ENCODE measurements around the gene KRTDAP. TPM values are rescaled to one million over a fixed set of nuclear protein-coding genes. Genes with fewer than 3 reads are reported as not detected.

KRTDAP gene
- polyA plus RNA-seq (2013) = 1.4 TPM in 2 replicates

GRCh38 chr19:35490364-35490763, at the start of gene KRTDAP:
Gene KRTDAP (minus strand): TSS chr19:35490464. CDS start chr19:35490442, 22 bp downstream.
- Histone ChIP-seq H4K91ac (ENCODE audit: low read depth, low read length) (no peak within 1 kb of the TSS), H3K18ac (ENCODE audit: low read length) (no peak within 1 kb of the TSS), H3K4me2 (ENCODE audit: low read length) (no peak within 1 kb of the TSS), H3K36me3 (ENCODE audit: control insufficient read depth in 1 of 2, insufficient read depth in 2 of 2, low read length in 2 of 2) (no peaks in the 10 kb centered on the region), H2AFZ (ENCODE audit: insufficient read depth, low read length, poor library complexity) (no peak within 1 kb of the TSS), H2AK5ac (ENCODE audit: low read length) (no peak within 1 kb of the TSS), H3K27me3 (ENCODE audit: insufficient read depth, low read length) (no peaks in the 10 kb centered on the region), H2BK120ac (ENCODE audit: insufficient read depth, low read length, poor library complexity) (no peak within 1 kb of the TSS), H3K14ac (ENCODE audit: low read length) (no peak within 1 kb of the TSS), H4K8ac (ENCODE audit: low read depth, low read length) (no peak within 1 kb of the TSS), H3K27ac (ENCODE audit: low read depth, low read length) (no peak within 1 kb of the TSS), H2BK5ac (ENCODE audit: low read depth, low read length, poor library complexity) (no peak within 1 kb of the TSS), H3K23ac (ENCODE audit: low read length) (no peak within 1 kb of the TSS), H3K4me1 (ENCODE audit: control insufficient read depth in 1 of 2, insufficient read depth in 2 of 2, low read length in 2 of 2) (no peaks in the 10 kb centered on the region), H3K4me3 (ENCODE audit: low read depth, low read length) (no peak within 1 kb of the TSS), H3K9ac (ENCODE audit: low read length) (no peak within 1 kb of the TSS), H3K79me1 (ENCODE audit: low read length) (no peaks in the 10 kb centered on the region), H2BK12ac (ENCODE audit: low read length) (no peak within 1 kb of the TSS), H4K12ac (ENCODE audit: low read depth, low read length) (no peak within 1 kb of the TSS), H3K79me2 (ENCODE audit: control insufficient read depth, insufficient read depth, low read length, poor library complexity) (no peaks in the 10 kb centered on the region), H3K9me3 (ENCODE audit: insufficient read depth, low read depth, low read length) (no peaks in the 10 kb centered on the region), H3K4ac (ENCODE audit: low read depth, low read length) (no peak within 1 kb of the TSS)
- no peak for DNase-seq
- no CpG with 5 or more reads among the region's 9 CpGs for WGBS (ENCODE audit: extremely low coverage, insufficient coverage, insufficient read length)

- H4K91ac ChIP-seq (ENCODE audit: low read depth, low read length) = no peak overlapping the region
- no peaks in the 10 kb centered on the region for H3K27me3 ChIP-seq (ENCODE audit: insufficient read depth, low read length)
- no peak overlapping the region for H3K27ac ChIP-seq (ENCODE audit: low read depth, low read length)
- H2BK12ac ChIP-seq (ENCODE audit: low read length) = no peak overlapping the region
- no peak for DNase-seq
- H3K18ac ChIP-seq (ENCODE audit: low read length) = no peak overlapping the region
- H3K4me2 ChIP-seq (ENCODE audit: low read length) = no peak overlapping the region
- peaks cover 7 to 12% of the 10 kb centered on the region in 2 experiments for H3K36me3 ChIP-seq (ENCODE audit: control insufficient read depth in 1 of 2, insufficient read depth in 2 of 2, low read length in 2 of 2)
- no peak overlapping the region for H2AK5ac ChIP-seq (ENCODE audit: low read length)
- no peak overlapping the region for H2BK120ac ChIP-seq (ENCODE audit: insufficient read depth, low read length, poor library complexity)
- no peak overlapping the region for H3K23ac ChIP-seq (ENCODE audit: low read length)
- no peak overlapping the region for H3K4ac ChIP-seq (ENCODE audit: low read depth, low read length)
- H4K12ac ChIP-seq (ENCODE audit: low read depth, low read length) = no peak overlapping the region
- WGBS (ENCODE audit: extremely low coverage, insufficient coverage, insufficient read length) = no CpG with 5 or more reads among the region's 12 CpGs
- H3K9me3 ChIP-seq (ENCODE audit: insufficient read depth, low read depth, low read length) = no peaks in the 10 kb centered on the region
- H2BK5ac ChIP-seq (ENCODE audit: low read depth, low read length, poor library complexity) = no peak overlapping the region
- no peak overlapping the region for H3K4me3 ChIP-seq (ENCODE audit: low read depth, low read length)
- no peak overlapping the region for H3K14ac ChIP-seq (ENCODE audit: low read length)
- no peak overlapping the region for H2AFZ ChIP-seq (ENCODE audit: insufficient read depth, low read length, poor library complexity)
- no peak overlapping the region for H4K8ac ChIP-seq (ENCODE audit: low read depth, low read length)
- peaks cover under 1% of the 10 kb centered on the region for H3K79me2 ChIP-seq (ENCODE audit: control insufficient read depth, insufficient read depth, low read length, poor library complexity)
- no peaks in the 10 kb centered on the region for H3K79me1 ChIP-seq (ENCODE audit: low read length)
- H3K4me1 ChIP-seq (ENCODE audit: control insufficient read depth in 1 of 2, insufficient read depth in 2 of 2, low read length in 2 of 2) = peaks cover 5 to 6% of the 10 kb centered on the region in 2 experiments
- no peak overlapping the region for H3K9ac ChIP-seq (ENCODE audit: low read length)
Measured at GRCh38 chr19:35539850-35540249, 49.6 kb upstream of the KRTDAP start.

- H3K9ac ChIP-seq (ENCODE audit: low read length) = no peak overlapping the region
- peaks cover under 1 to 1% of the 10 kb centered on the region in 2 experiments for H3K4me1 ChIP-seq (ENCODE audit: control insufficient read depth in 1 of 2, insufficient read depth in 2 of 2, low read length in 2 of 2)
- H3K27ac ChIP-seq (ENCODE audit: low read depth, low read length) = no peak overlapping the region
- H2AFZ ChIP-seq (ENCODE audit: insufficient read depth, low read length, poor library complexity) = no peak overlapping the region
- H2BK120ac ChIP-seq (ENCODE audit: insufficient read depth, low read length, poor library complexity) = no peak overlapping the region
- no peaks in the 10 kb centered on the region for H3K9me3 ChIP-seq (ENCODE audit: insufficient read depth, low read depth, low read length)
- H3K79me2 ChIP-seq (ENCODE audit: control insufficient read depth, insufficient read depth, low read length, poor library complexity) = no peaks in the 10 kb centered on the region
- no peak overlapping the region for H2AK5ac ChIP-seq (ENCODE audit: low read length)
- H2BK12ac ChIP-seq (ENCODE audit: low read length) = no peak overlapping the region
- H3K36me3 ChIP-seq (ENCODE audit: control insufficient read depth in 1 of 2, insufficient read depth in 2 of 2, low read length in 2 of 2) = peaks cover 7 to 12% of the 10 kb centered on the region in 2 experiments
- no peak overlapping the region for H3K4ac ChIP-seq (ENCODE audit: low read depth, low read length)
- H4K12ac ChIP-seq (ENCODE audit: low read depth, low read length) = no peak overlapping the region
- no peak overlapping the region for H4K8ac ChIP-seq (ENCODE audit: low read depth, low read length)
- no peak overlapping the region for H2BK5ac ChIP-seq (ENCODE audit: low read depth, low read length, poor library complexity)
- H4K91ac ChIP-seq (ENCODE audit: low read depth, low read length) = no peak overlapping the region
- DNase-seq = no peak
- no peak overlapping the region for H3K4me2 ChIP-seq (ENCODE audit: low read length)
- H3K14ac ChIP-seq (ENCODE audit: low read length) = no peak overlapping the region
- no peaks in the 10 kb centered on the region for H3K79me1 ChIP-seq (ENCODE audit: low read length)
- H3K18ac ChIP-seq (ENCODE audit: low read length) = no peak overlapping the region
- no CpG with 5 or more reads among the region's 6 CpGs for WGBS (ENCODE audit: extremely low coverage, insufficient coverage, insufficient read length)
- H3K4me3 ChIP-seq (ENCODE audit: low read depth, low read length) = no peak overlapping the region
- no peak overlapping the region for H3K23ac ChIP-seq (ENCODE audit: low read length)
- H3K27me3 ChIP-seq (ENCODE audit: insufficient read depth, low read length) = no peaks in the 10 kb centered on the region
Measured at GRCh38 chr19:35539314-35539713, 49.0 kb upstream of the KRTDAP start.

- DNase-seq = no peak
- no peak overlapping the region for H2BK12ac ChIP-seq (ENCODE audit: low read length)
- H4K8ac ChIP-seq (ENCODE audit: low read depth, low read length) = no peak overlapping the region
- no peak overlapping the region for H3K14ac ChIP-seq (ENCODE audit: low read length)
- H3K4me2 ChIP-seq (ENCODE audit: low read length) = no peak overlapping the region
- H3K36me3 ChIP-seq (ENCODE audit: control insufficient read depth in 1 of 2, insufficient read depth in 2 of 2, low read length in 2 of 2) = peaks cover under 1 to 3% of the 10 kb centered on the region in 2 experiments
- H2AFZ ChIP-seq (ENCODE audit: insufficient read depth, low read length, poor library complexity) = no peak overlapping the region
- H2AK5ac ChIP-seq (ENCODE audit: low read length) = no peak overlapping the region
- no peaks in the 10 kb centered on the region for H3K79me1 ChIP-seq (ENCODE audit: low read length)
- H3K23ac ChIP-seq (ENCODE audit: low read length) = no peak overlapping the region
- peaks cover 0 to 3% of the 10 kb centered on the region in 2 experiments for H3K4me1 ChIP-seq (ENCODE audit: control insufficient read depth in 1 of 2, insufficient read depth in 2 of 2, low read length in 2 of 2)
- no peak overlapping the region for H4K12ac ChIP-seq (ENCODE audit: low read depth, low read length)
- H3K9ac ChIP-seq (ENCODE audit: low read length) = no peak overlapping the region
- H3K18ac ChIP-seq (ENCODE audit: low read length) = no peak overlapping the region
- no peak overlapping the region for H2BK120ac ChIP-seq (ENCODE audit: insufficient read depth, low read length, poor library complexity)
- peaks cover 6% of the 10 kb centered on the region for H3K9me3 ChIP-seq (ENCODE audit: insufficient read depth, low read depth, low read length)
- no peak overlapping the region for H2BK5ac ChIP-seq (ENCODE audit: low read depth, low read length, poor library complexity)
- no peaks in the 10 kb centered on the region for H3K79me2 ChIP-seq (ENCODE audit: control insufficient read depth, insufficient read depth, low read length, poor library complexity)
- H4K91ac ChIP-seq (ENCODE audit: low read depth, low read length) = no peak overlapping the region
- H3K27me3 ChIP-seq (ENCODE audit: insufficient read depth, low read length) = peaks cover 2% of the 10 kb centered on the region
- no peak overlapping the region for H3K27ac ChIP-seq (ENCODE audit: low read depth, low read length)
- no peak overlapping the region for H3K4ac ChIP-seq (ENCODE audit: low read depth, low read length)
- no peak overlapping the region for H3K4me3 ChIP-seq (ENCODE audit: low read depth, low read length)
- no CpG with 5 or more reads among the region's 10 CpGs for WGBS (ENCODE audit: extremely low coverage, insufficient coverage, insufficient read length)
Measured at GRCh38 chr19:35534803-35535480, 44.7 kb upstream of the KRTDAP start.

Measured in trophoblast cell (in vitro differentiated cells and primary cell).